Coronary artery (tissue), 2 donors: ENCODE data around the gene SIT1.
A peak's percentile ranks its signal among the peaks of the same experiment; 100 is the strongest.

ENCODE experiments used
- DNase-seq: peaks from one replicate; pipeline ENCODE4 v3.0.0-alpha.2; 2017; ENCODE audit warnings: low spot score
- H3K27ac ChIP-seq, 2 donors: fragments of 200-600 bp; sonication (generic); one replicate each; pipeline ENCODE4 v1.5.1; 2016 to 2019
- H3K4me3 ChIP-seq: fragments of 200-600 bp; sonication (generic); 2 replicates; pipeline ENCODE4 v1.5.1; 2016; ENCODE audit warnings: mild to moderate bottlenecking, moderate library complexity
- CTCF ChIP-seq: fragments of 200-600 bp; sonication (generic); IDR thresholded peaks from one replicate; pipeline ENCODE4 v1.5.1; 2019; ENCODE audit warnings: antibody characterized with exemption

SIT1 gene

DNA sequence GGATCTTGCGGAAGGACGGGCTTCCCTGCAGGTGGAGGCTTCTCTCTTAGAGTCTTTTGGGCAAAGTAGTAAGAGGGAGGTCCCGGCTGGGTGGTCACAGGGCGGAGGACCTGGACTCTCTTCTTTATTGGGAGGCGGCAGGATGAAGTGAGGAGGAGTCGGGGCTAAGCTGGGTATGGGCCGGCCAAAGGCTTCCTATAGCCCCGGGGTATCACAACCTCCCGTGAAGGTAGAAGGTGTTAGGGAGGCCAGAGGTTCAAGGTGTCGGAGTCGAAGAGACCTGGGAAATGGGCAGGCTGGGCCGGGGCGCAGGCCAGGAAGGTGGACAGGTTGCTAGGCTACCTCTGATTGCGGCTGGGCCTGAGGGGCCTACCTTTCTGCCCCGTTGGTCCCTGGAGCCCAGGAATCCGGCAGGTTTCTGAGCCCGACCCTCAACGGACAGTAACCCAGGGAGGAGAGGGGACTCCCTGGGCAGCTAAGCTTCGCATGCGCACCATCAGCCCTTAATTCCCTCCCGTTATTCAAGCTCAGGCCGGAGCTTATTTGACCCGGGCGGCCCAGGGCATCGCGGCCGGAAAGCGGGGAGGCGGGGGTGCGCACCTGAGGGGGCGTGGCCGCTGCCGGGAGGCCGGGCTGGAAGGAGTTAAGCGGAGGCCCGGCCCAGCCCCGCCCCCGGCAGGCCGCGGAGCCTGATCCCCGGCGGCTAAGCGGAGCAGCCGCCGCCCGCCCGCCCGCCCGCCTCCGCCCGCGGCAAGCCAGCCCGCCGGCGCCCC lies 46.0 kb downstream of the SIT1 start, which contains the start of gene TESK1:
Gene TESK1 (plus strand): TSS at position 685 of the 773 bp plus-strand sequence. CDS start 358 bp downstream, outside the sequence.
- peak within 1 kb of the TSS; percentile 85 to 99 for H3K27ac ChIP-seq
- peak; percentile 86 for DNase-seq
- TF ChIP-seq CTCF = no peak
- H3K4me3 ChIP-seq = peak within 1 kb of the TSS; percentile 91

DNA sequence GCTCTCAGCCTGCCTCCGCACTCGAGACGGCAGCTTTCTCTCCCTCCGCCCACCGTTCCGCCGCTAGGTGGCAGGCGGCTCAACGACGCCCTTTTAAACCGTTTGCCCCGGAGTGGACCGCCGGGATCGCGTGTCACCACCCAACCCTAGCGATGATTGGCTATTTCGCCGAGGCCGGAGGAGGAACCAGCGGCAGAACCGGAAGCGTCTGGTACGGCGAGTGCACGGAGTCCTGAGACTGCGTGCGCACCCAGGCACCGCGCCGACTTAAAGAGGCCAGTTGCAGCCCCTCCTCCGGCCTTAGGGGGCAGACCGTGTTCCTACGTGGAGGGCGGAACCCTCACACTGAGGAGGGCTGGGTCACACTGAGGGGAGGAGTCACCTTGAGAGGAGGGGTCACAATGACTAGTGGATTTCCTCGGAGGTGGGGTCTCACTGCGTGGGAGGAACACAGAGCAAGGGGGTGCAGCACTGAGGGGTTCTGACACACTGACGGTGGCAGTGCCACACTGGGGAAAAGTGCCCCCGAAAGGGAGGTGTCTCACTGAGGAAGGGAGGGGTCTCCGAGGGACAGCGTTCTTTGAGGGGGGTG lies 46.6 kb downstream of the SIT1 start:
- Histone ChIP-seq H3K4me3 (peak overlapping the region; percentile 91), H3K27ac (peak overlapping the region; percentile 85 to 99)
- peak; percentile 83 for TF ChIP-seq CTCF
- DNase-seq = peak; percentile 100

GRCh38 chr9:35603506-35603985 lies 47.2 kb downstream of the SIT1 start:
- peak; percentile 88 for DNase-seq
- Histone ChIP-seq H3K27ac (peak overlapping the region; percentile 85 to 99), H3K4me3 (peak overlapping the region; percentile 65)
- no peak for TF ChIP-seq CTCF

DNA sequence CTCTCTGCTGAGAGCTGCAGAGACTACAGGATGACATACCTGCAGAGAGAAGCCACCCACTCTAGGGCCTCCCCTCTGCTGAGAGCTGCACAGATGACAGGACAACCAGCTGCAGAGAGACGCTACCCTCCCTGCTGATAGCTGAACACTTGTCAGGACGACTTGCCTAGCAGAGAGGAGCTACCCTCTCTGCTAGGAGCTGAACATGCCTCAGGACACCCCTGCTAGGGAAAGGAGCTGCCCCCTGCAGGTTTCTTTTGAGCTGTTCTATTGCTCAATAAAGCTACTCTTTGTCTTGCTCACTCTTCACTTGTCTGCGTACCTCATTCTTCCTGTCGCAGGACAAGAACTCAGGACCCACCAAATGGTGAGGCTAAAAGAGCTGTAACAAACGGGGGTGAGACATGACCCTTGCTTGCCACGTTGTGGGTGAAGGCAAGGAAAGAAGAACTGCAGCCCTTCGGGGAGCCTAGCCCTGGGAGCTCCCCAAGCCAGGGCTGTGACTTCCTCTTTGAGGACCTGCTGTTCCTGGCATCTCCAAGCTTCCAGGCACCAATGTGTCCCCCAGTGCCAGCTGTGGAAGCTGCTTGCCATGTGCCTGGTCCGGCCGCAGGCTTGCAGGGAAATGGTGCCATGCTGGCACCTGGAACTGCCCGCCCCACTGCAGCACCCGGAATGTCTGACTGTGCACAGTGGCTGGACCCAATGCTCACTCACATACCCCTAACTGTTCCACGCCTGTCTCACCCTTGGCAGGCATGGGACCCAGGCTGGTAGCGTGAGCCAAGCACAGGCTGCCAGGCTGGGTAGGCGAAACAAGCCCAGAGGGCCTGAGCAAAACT lies 50.7 kb downstream of the SIT1 start:
- TF ChIP-seq CTCF = no peak

More for the DNA sequence above, 50.7 kb downstream of the SIT1 start:
- peak; percentile 64 for DNase-seq
- H3K4me3 ChIP-seq = no peak overlapping the region
- peak overlapping the region in 1 of 2 donors; percentile 64 for H3K27ac ChIP-seq
